Left renal pelvis (tissue), 4 donors: Measurements from ENCODE around the gene GATB. TPM values are rescaled to one million over a fixed set of nuclear protein-coding genes. Genes with fewer than 3 reads are reported as not detected.
A peak's percentile ranks its signal among the peaks of the same experiment; 100 is the strongest.

Source experiments
- DNase-seq, 4 donors: peaks; one replicate each; pipeline ENCODE4 v3.0.0-alpha.2; 2013; ENCODE audit warnings: low read depth in 4 of 4, low spot score in 3 of 4
- polyA plus RNA-seq, 4 donors: library from polyadenylated mRNA; unstranded; fragments of 120-200 nt; gene quantifications; one replicate each; pipeline ENCODE4 v1.2.1, GENCODE V29; 2013; ENCODE audit not compliant: insufficient read length in 4 of 4

The GATB gene
- 10 to 100 TPM; 17.3 to 35.6 (median 31.7) TPM for polyA plus RNA-seq

- peak; percentile 90 to 95 (median 94) for DNase-seq
Measured at GRCh38 chr4:151760712-151761661, at the start of gene GATB. GATB (minus strand) TSS chr4:151761007; CDS start chr4:151760982, 25 bp downstream.

GRCh38 chr4:151810476-151810875, 49.7 kb upstream of the GATB start:
- no peak for DNase-seq

- DNase-seq = no peak
Measured at GRCh38 chr4:151809716-151810115, 48.9 kb upstream of the GATB start.

GRCh38 chr4:151808542-151808941, 47.7 kb upstream of the GATB start:
- DNase-seq = no peak

- no peak for DNase-seq
Measured at GRCh38 chr4:151808120-151808529, 47.3 kb upstream of the GATB start.

- no peak for DNase-seq
Measured at GRCh38 chr4:151807220-151807619, 46.4 kb upstream of the GATB start.

GRCh38 chr4:151806511-151806927, 45.7 kb upstream of the GATB start:
- no peak for DNase-seq

GRCh38 chr4:151804821-151805220, 44.0 kb upstream of the GATB start:
- no peak for DNase-seq

GRCh38 chr4:151804086-151804630, 43.4 kb upstream of the GATB start:
- DNase-seq = no peak

GRCh38 chr4:151803246-151803645, 42.4 kb upstream of the GATB start:
- no peak for DNase-seq

- DNase-seq = no peak
Measured at GRCh38 chr4:151801547-151802516, 41.0 kb upstream of the GATB start.

- no peak for DNase-seq
Measured at GRCh38 chr4:151799417-151800012, 38.7 kb upstream of the GATB start.

- DNase-seq = no peak
Measured at GRCh38 chr4:151798678-151799416, 38.0 kb upstream of the GATB start.

- no peak for DNase-seq
Measured at GRCh38 chr4:151797853-151798252, 37.0 kb upstream of the GATB start.

GRCh38 chr4:151797131-151797530, 36.3 kb upstream of the GATB start:
- DNase-seq = no peak

GRCh38 chr4:151796106-151796505, 35.3 kb upstream of the GATB start:
- DNase-seq = no peak

GRCh38 chr4:151792995-151793394, 32.2 kb upstream of the GATB start:
- no peak for DNase-seq

- DNase-seq = no peak
Measured at GRCh38 chr4:151792530-151792929, 31.7 kb upstream of the GATB start.

GRCh38 chr4:151788021-151788420, 27.2 kb upstream of the GATB start:
- DNase-seq = no peak

- DNase-seq = no peak
Measured at GRCh38 chr4:151786158-151786495, 25.3 kb upstream of the GATB start.
